Suprapubic skin (tissue), 4 donors: ENCODE measurements around the gene HSD17B11. TPM values are rescaled to one million over a fixed set of nuclear protein-coding genes. Genes with fewer than 3 reads are reported as not detected.

Source experiments
- DNase-seq, 2 donors: peaks; one replicate each; pipeline ENCODE4 v3.0.0-alpha.2; 2019; ENCODE audit warnings: low spot score in 2 of 2
- H3K27ac ChIP-seq: fragments of 200-600 bp; sonication (generic); one replicate; pipeline ENCODE4 v1.5.1; 2019
- H3K27me3 ChIP-seq: fragments of 200-600 bp; sonication (generic); one replicate; pipeline ENCODE4 v1.5.1; 2019
- H3K36me3 ChIP-seq: fragments of 200-600 bp; sonication (generic); one replicate; pipeline ENCODE4 v1.5.1; 2019
- H3K4me1 ChIP-seq: fragments of 200-600 bp; sonication (generic); one replicate; pipeline ENCODE4 v1.5.1; 2019
- H3K4me3 ChIP-seq: fragments of 200-600 bp; sonication (generic); one replicate; pipeline ENCODE4 v1.5.1; 2019; ENCODE audit warnings: mild to moderate bottlenecking
- H3K9me3 ChIP-seq: fragments of 200-600 bp; sonication (generic); one replicate; pipeline ENCODE4 v1.5.1; 2019
- CTCF ChIP-seq, 2 donors: fragments of 200-600 bp in 1 of 2; fragments of 450-650 bp in 1 of 2; sonication (generic) in 1 of 2; IDR thresholded peaks; one replicate each; pipeline ENCODE4 v1.5.1; 2016 to 2019; ENCODE audit warnings: antibody characterized with exemption in 2 of 2, mild to moderate bottlenecking in 1 of 2, moderate library complexity in 1 of 2
- EP300 ChIP-seq: sonication (generic); formaldehyde crosslinking; IDR thresholded peaks from one replicate; pipeline ENCODE4 v1.6.1; 2017; ENCODE audit warnings: antibody characterized with exemption
- POLR2A ChIP-seq, 2 donors: fragments of 450-650 bp; IDR thresholded peaks; one replicate each; pipeline ENCODE4 v1.6.1; 2017; ENCODE audit warnings: antibody characterized with exemption in 2 of 2, mild to moderate bottlenecking in 2 of 2, moderate library complexity in 2 of 2
- POLR2AphosphoS5 ChIP-seq, 3 donors: sonication (generic); formaldehyde crosslinking; IDR thresholded peaks; one replicate each; pipeline ENCODE4 v1.6.1; 2017; ENCODE audit warnings: antibody characterized with exemption in 3 of 3
- WGBS: methylation state at CpG from one replicate; pipeline ENCODE4 v1.1.5; 2018; 5-methylcytosine and 5-hydroxymethylcytosine counted together
- total RNA-seq, 4 donors: library from RNA; depleted of rRNA; stranded (reverse); fragments of >200 nt; gene quantifications; one replicate each; pipeline ENCODE4 v1.1.0, GENCODE V29; 2016

HSD17B11 gene
- total RNA-seq, 4 donors from 2014 or later: 11.3 to 34.4 (median 21.4) TPM

DNA sequence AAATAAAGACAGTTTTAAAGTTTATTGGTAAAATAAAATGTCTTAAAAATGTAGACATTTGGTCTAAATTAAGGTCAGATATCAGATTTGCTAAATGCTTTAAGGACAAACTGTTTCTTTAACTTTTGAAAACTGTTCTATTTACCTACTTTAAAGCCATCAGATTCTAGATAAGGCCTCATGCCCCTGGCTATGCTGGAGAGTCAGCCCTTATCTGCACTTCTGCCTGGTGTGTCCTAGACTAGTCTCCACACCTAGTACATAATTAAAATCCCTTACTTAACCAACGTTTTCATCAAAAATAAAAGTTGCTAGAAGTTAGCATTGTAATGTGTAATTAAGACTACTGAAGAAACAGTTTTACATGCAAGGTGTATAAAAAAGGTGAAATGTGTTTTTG is 25.6 kb downstream of the HSD17B11 start:
- Histone ChIP-seq H3K27ac (no peak overlapping the region), H3K27me3 (no peaks in the 10 kb centered on the region), H3K4me1 (no peaks in the 10 kb centered on the region), H3K9me3 (no peaks in the 10 kb centered on the region), H3K4me3 (no peak overlapping the region), H3K36me3 (peaks cover 29% of the 10 kb centered on the region)
- no peak for TF ChIP-seq EP300
- TF ChIP-seq POLR2AphosphoS5 (IDR thresholded peaks at IDR 0.05): no peak
- no peak for TF ChIP-seq CTCF (IDR thresholded peaks at IDR 0.05)
- TF ChIP-seq POLR2A (IDR thresholded peaks at IDR 0.05): no peak
- DNase-seq: no peak
- 46% methylated on average over 1 of the region's 1 CpG for WGBS

DNA sequence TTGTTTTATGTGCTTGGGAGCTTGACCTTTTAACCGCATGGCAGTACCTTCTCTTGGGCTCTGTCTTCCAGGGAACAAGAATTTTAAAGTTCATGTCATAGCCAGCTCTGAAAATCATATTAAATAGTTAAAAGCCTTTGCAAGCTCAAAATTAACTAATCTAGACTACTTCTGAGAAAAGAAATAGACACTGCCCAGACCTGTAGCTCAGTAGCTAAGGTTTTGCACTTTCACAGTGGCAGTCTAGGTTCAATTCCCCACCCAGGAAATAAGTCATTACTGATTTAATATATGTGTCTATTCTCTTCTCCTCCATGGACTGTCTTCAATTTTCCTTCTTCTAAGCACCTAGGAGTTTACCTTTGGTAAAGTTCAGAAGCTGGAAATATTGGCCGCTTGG is 27.4 kb downstream of the HSD17B11 start:
- H3K36me3 ChIP-seq: peaks cover 29% of the 10 kb centered on the region
- TF ChIP-seq POLR2AphosphoS5 (IDR thresholded peaks at IDR 0.05): no peak
- TF ChIP-seq CTCF (IDR thresholded peaks at IDR 0.05): no peak
- TF ChIP-seq POLR2A (IDR thresholded peaks at IDR 0.05): no peak
- no peak for TF ChIP-seq EP300

DNA sequence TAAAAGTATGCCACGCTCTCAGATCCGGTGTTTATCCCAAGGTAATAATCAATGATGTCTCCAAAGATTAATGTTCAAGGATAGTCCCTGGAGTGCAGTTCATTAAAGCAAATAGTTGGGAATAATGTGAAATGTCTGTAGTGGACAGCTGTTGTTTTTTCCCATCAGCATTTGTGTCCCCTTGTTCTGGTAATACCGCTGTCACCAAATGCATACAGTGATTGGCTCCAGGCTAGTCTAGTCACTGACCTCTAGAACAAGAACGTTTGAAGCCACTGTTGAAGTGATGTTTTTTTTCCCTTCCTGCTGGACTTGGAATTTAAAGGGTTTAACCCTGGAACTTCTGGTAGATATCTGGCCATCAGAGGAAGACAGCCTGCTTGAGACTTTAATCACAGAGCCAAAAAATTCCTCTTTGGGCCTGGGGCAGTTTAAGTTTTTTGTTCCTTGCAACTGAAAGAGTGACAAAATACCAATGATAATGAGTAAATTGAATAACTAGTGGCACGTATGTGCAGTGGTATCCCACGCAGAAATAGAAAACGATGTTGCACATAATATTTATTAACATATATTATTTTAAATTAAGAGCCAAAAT is 30.6 kb downstream of the HSD17B11 start:
- H3K4me1 ChIP-seq: no peaks in the 10 kb centered on the region
- peaks cover 32% of the 10 kb centered on the region for H3K36me3 ChIP-seq
- 72% methylated on average over 7 of the region's 7 CpGs for WGBS
- no peak for DNase-seq
- H3K27ac ChIP-seq: no peak overlapping the region
- no peaks in the 10 kb centered on the region for H3K9me3 ChIP-seq
- H3K4me3 ChIP-seq: no peak overlapping the region
- H3K27me3 ChIP-seq: no peaks in the 10 kb centered on the region
- TF ChIP-seq EP300 (no peak), POLR2AphosphoS5 (IDR thresholded peaks at IDR 0.05) (no peak), CTCF (IDR thresholded peaks at IDR 0.05) (no peak), POLR2A (IDR thresholded peaks at IDR 0.05) (no peak)

More for the DNA sequence above, 27.4 kb downstream of the HSD17B11 start:
- H3K9me3 ChIP-seq: no peaks in the 10 kb centered on the region
- H3K27ac ChIP-seq: no peak overlapping the region
- DNase-seq: no peak
- H3K27me3 ChIP-seq: no peaks in the 10 kb centered on the region
- H3K4me3 ChIP-seq: no peak overlapping the region
- 95% methylated on average over 2 of the region's 2 CpGs for WGBS
- H3K4me1 ChIP-seq: no peaks in the 10 kb centered on the region

DNA sequence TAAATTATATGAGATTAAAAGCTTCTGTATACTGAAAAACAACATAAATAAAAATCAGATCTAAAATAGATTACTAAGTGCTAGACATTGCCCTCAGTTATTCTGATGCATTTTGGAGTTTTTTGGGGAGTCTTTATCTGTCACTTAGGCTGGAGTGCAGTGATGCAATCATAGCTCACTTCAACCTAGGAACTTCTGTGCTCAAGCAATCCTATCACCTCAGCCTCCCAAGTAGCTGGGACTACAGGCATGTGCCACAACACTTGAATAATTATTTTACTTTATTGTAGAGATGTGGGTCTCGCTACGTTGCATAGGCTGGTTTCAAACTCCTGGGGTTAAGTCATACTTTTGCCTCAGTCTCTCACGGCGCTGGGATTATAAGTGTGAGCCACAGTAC is 31.7 kb downstream of the HSD17B11 start:
- no peak for TF ChIP-seq POLR2A (IDR thresholded peaks at IDR 0.05)
- TF ChIP-seq POLR2AphosphoS5 (IDR thresholded peaks at IDR 0.05): no peak
- TF ChIP-seq CTCF (IDR thresholded peaks at IDR 0.05): no peak
- TF ChIP-seq EP300: no peak
- H3K36me3 ChIP-seq: peaks cover 20% of the 10 kb centered on the region
- no peaks in the 10 kb centered on the region for H3K27me3 ChIP-seq
- H3K4me1 ChIP-seq: peaks cover 2% of the 10 kb centered on the region
- 95% methylated on average over 4 of the region's 4 CpGs for WGBS
- no peaks in the 10 kb centered on the region for H3K9me3 ChIP-seq
- no peak overlapping the region for H3K4me3 ChIP-seq
- DNase-seq: no peak
- no peak overlapping the region for H3K27ac ChIP-seq

- TF ChIP-seq POLR2AphosphoS5 (IDR thresholded peaks at IDR 0.05) (no peak), CTCF (IDR thresholded peaks at IDR 0.05) (no peak), POLR2A (IDR thresholded peaks at IDR 0.05) (no peak), EP300 (no peak)
- DNase-seq: no peak
- 85% methylated on average over 2 of the region's 2 CpGs for WGBS
These were observed 34.0 kb downstream of the HSD17B11 start for GRCh38 chr4:87356832-87357526.

More at GRCh38 chr4:87356832-87357526, 34.0 kb downstream of the HSD17B11 start:
- Histone ChIP-seq H3K9me3 (no peaks in the 10 kb centered on the region), H3K4me1 (peaks cover 3% of the 10 kb centered on the region), H3K27ac (no peak overlapping the region), H3K4me3 (no peak overlapping the region), H3K36me3 (peaks cover 9% of the 10 kb centered on the region), H3K27me3 (no peaks in the 10 kb centered on the region)
